Tibial artery (tissue), 4 donors: Measurements from ENCODE around the gene ZNRF3.
A peak's percentile ranks its signal among the peaks of the same experiment; 100 is the strongest.

Experiments
- DNase-seq, 2 donors: peaks; one replicate each; pipeline ENCODE4 v3.0.0-alpha.2; 2019
- H3K27ac ChIP-seq, 2 donors: fragments of 200-600 bp; sonication (generic) in 1 of 2; 1 replicate in 1 of 2; 2 replicates in 1 of 2; pipeline ENCODE4 v1.5.1; 2018 to 2019; ENCODE audit warnings: mild to moderate bottlenecking in 1 of 2
- H3K27me3 ChIP-seq, 2 donors: fragments of 200-600 bp; sonication (generic) in 1 of 2; one replicate each; pipeline versions ENCODE4 v1.5.1 to v1.6.0; 2016 to 2019
- H3K36me3 ChIP-seq, 3 donors: fragments of 200-600 bp; sonication (generic) in 2 of 3; one replicate each; pipeline ENCODE4 v1.5.1; 2016 to 2019; ENCODE audit warnings: mild to moderate bottlenecking in 2 of 3
- H3K4me1 ChIP-seq, 4 donors: fragments of 200-600 bp; sonication (generic) in 2 of 4; 1 replicate in 3 of 4; 2 replicates in 1 of 4; pipeline ENCODE4 v1.5.1; 2016 to 2019
- H3K4me3 ChIP-seq, 2 donors: fragments of 200-600 bp; sonication (generic) in 1 of 2; 1 replicate in 1 of 2; 2 replicates in 1 of 2; pipeline ENCODE4 v1.5.1; 2018 to 2019; ENCODE audit warnings: mild to moderate bottlenecking in 2 of 2
- H3K9me3 ChIP-seq, 3 donors: fragments of 200-600 bp; sonication (generic) in 1 of 3; one replicate each; pipeline ENCODE4 v1.5.1; 2016 to 2019
- CTCF ChIP-seq, 2 experiments: fragments of 200-600 bp in 1 of 2; fragments of 450-650 bp in 1 of 2; IDR thresholded peaks; one replicate each; pipeline ENCODE4 v1.5.1; 2017 to 2019; ENCODE audit warnings: antibody characterized with exemption in 2 of 2, mild to moderate bottlenecking in 1 of 2, moderate library complexity in 1 of 2
- intact Hi-C: fragments of 100-400 bp; cut with DNase I; formaldehyde crosslinking; loops from one replicate; pipeline ENCODE4 v1.15.0; 2023; ENCODE audit warnings: low total_unique reads

The ZNRF3 gene

GRCh38 chr22:29044657-29045176 lies 161.3 kb downstream of the ZNRF3 start:
- intact Hi-C loops = loop anchor here (10.0 kb wide), 1 partner anchor 90 kb away; no protein-coding TSS in a partner anchor
- TF ChIP-seq CTCF (IDR thresholded peaks at IDR 0.05) = no peak
- Histone ChIP-seq H3K9me3 (no peaks in the 10 kb centered on the region), H3K4me3 (no peak overlapping the region), H3K27ac (peak overlapping the region; percentile 34 to 58), H3K27me3 (no peaks in the 10 kb centered on the region), H3K36me3 (peaks cover 45 to 66% (median 46%) of the 10 kb centered on the region in 3 donors), H3K4me1 (peaks cover 0 to 28% (median 16%) of the 10 kb centered on the region in 4 donors)
- peak in 1 of 2 donors; percentile 37 for DNase-seq

- Histone ChIP-seq H3K27me3 (no peaks in the 10 kb centered on the region), H3K4me3 (no peak overlapping the region), H3K36me3 (peaks cover 57 to 73% (median 61%) of the 10 kb centered on the region in 3 donors), H3K9me3 (no peaks in the 10 kb centered on the region), H3K27ac (no peak overlapping the region), H3K4me1 (peaks cover 0 to 12% (median 4%) of the 10 kb centered on the region in 4 donors)
- peak in 1 of 2 donors; percentile 55 for DNase-seq
- no peak for TF ChIP-seq CTCF (IDR thresholded peaks at IDR 0.05)
- intact Hi-C loops = loop anchor here (10.0 kb wide), 1 partner anchor 94 kb away; no protein-coding TSS in a partner anchor
Measured at GRCh38 chr22:29048822-29049654, 165.7 kb downstream of the ZNRF3 start.

- H3K36me3 ChIP-seq = peaks cover 55 to 66% (median 57%) of the 10 kb centered on the region in 3 donors
- H3K27ac ChIP-seq = no peak overlapping the region
- no peaks in the 10 kb centered on the region for H3K27me3 ChIP-seq
- intact Hi-C loops = loop anchor here (10.0 kb wide), 1 partner anchor 95 kb away; no protein-coding TSS in a partner anchor
- no peak for TF ChIP-seq CTCF (IDR thresholded peaks at IDR 0.05)
- H3K9me3 ChIP-seq = no peaks in the 10 kb centered on the region
- H3K4me1 ChIP-seq = peaks cover 0 to 5% (median under 1%) of the 10 kb centered on the region in 4 donors
- DNase-seq = peak in 1 of 2 donors; percentile 47
- H3K4me3 ChIP-seq = no peak overlapping the region
Measured at GRCh38 chr22:29049655-29050263, 166.4 kb downstream of the ZNRF3 start.

GRCh38 chr22:29050457-29050856 lies 167.1 kb downstream of the ZNRF3 start:
- Histone ChIP-seq H3K9me3 (no peaks in the 10 kb centered on the region), H3K36me3 (peaks cover 48 to 59% (median 53%) of the 10 kb centered on the region in 3 donors), H3K4me1 (no peaks in the 10 kb centered on the region), H3K4me3 (no peak overlapping the region), H3K27me3 (no peaks in the 10 kb centered on the region), H3K27ac (no peak overlapping the region)
- intact Hi-C loops = no loop called here
- no peak for DNase-seq
- TF ChIP-seq CTCF (IDR thresholded peaks at IDR 0.05) = no peak

- Histone ChIP-seq H3K36me3 (peaks cover 23 to 31% (median 31%) of the 10 kb centered on the region in 3 donors), H3K4me1 (no peaks in the 10 kb centered on the region), H3K9me3 (no peaks in the 10 kb centered on the region), H3K27ac (no peak overlapping the region), H3K27me3 (no peaks in the 10 kb centered on the region), H3K4me3 (no peak overlapping the region)
- no peak for TF ChIP-seq CTCF (IDR thresholded peaks at IDR 0.05)
- intact Hi-C loops = no loop called here
- no peak for DNase-seq
Measured at GRCh38 chr22:29053048-29053702, 169.8 kb downstream of the ZNRF3 start.
